HG03575 (cell line): ENCODE measurements around the gene LIMK2.
"Not testable (repeated sequence)": the region's sequence is repeated elsewhere in the genome, so short reads cannot be mapped to it uniquely, and the experiment has no call there.

Experiments used
- ATAC-seq: cut with Tn5 transposase; IDR thresholded peaks from one replicate; pipeline ENCODE4 v1.9.1; 2021; ENCODE audit not compliant: unreplicated experiment, insufficient number of reproducible peaks, low FRiP score; ENCODE audit errors: extremely low read depth

LIMK2 gene

GRCh38 chr22:31211862-31212730 lies at the start of gene LIMK2:
Gene LIMK2 (plus strand): TSS chr22:31212298. CDS start chr22:31212409, 111 bp downstream.
- no peak for ATAC-seq

- no peak for ATAC-seq
These were observed 41.1 kb upstream of the LIMK2 start for GRCh38 chr22:31170971-31171370.

GRCh38 chr22:31171734-31172133 lies 40.4 kb upstream of the LIMK2 start:
- ATAC-seq, result not testable (repeated sequence)

GRCh38 chr22:31173386-31174145 lies 38.5 kb upstream of the LIMK2 start:
- ATAC-seq, result no peak

- no peak for ATAC-seq
These were observed 35.2 kb upstream of the LIMK2 start for GRCh38 chr22:31176923-31177322.

- ATAC-seq, result no peak
These were observed 34.5 kb upstream of the LIMK2 start for GRCh38 chr22:31177420-31178162.

GRCh38 chr22:31178859-31179258 lies 33.2 kb upstream of the LIMK2 start:
- no peak for ATAC-seq

- no peak for ATAC-seq
These were observed 32.8 kb upstream of the LIMK2 start for GRCh38 chr22:31179345-31179744.

GRCh38 chr22:31184015-31184414 lies 28.1 kb upstream of the LIMK2 start:
- no peak for ATAC-seq

GRCh38 chr22:31185056-31185455 lies 27.0 kb upstream of the LIMK2 start:
- ATAC-seq, result no peak

- ATAC-seq, result no peak
These were observed 24.5 kb upstream of the LIMK2 start for GRCh38 chr22:31187627-31188026.

GRCh38 chr22:31192513-31192912 lies 19.6 kb upstream of the LIMK2 start:
- ATAC-seq, result no peak

- no peak for ATAC-seq
These were observed 19.0 kb upstream of the LIMK2 start for GRCh38 chr22:31193092-31193491.

GRCh38 chr22:31194681-31195080 lies 17.4 kb upstream of the LIMK2 start:
- not testable (repeated sequence) for ATAC-seq

- no peak for ATAC-seq
These were observed 12.9 kb upstream of the LIMK2 start for GRCh38 chr22:31199187-31199586.

GRCh38 chr22:31204352-31204984 lies 7.6 kb upstream of the LIMK2 start:
- not testable (repeated sequence) for ATAC-seq

- ATAC-seq, result not testable (repeated sequence)
These were observed 7.0 kb upstream of the LIMK2 start for GRCh38 chr22:31205059-31205458.

GRCh38 chr22:31206460-31206859 lies 5.6 kb upstream of the LIMK2 start:
- ATAC-seq, result not testable (repeated sequence)
